GM21526 (cell line): ENCODE measurements around the gene CMIP.

Experiments
- ATAC-seq: cut with Tn5 transposase; IDR thresholded peaks from one replicate; pipeline ENCODE4 v1.9.1; 2021; ENCODE audit warnings: moderate library complexity; ENCODE audit not compliant: unreplicated experiment, low FRiP score

CMIP gene

DNA sequence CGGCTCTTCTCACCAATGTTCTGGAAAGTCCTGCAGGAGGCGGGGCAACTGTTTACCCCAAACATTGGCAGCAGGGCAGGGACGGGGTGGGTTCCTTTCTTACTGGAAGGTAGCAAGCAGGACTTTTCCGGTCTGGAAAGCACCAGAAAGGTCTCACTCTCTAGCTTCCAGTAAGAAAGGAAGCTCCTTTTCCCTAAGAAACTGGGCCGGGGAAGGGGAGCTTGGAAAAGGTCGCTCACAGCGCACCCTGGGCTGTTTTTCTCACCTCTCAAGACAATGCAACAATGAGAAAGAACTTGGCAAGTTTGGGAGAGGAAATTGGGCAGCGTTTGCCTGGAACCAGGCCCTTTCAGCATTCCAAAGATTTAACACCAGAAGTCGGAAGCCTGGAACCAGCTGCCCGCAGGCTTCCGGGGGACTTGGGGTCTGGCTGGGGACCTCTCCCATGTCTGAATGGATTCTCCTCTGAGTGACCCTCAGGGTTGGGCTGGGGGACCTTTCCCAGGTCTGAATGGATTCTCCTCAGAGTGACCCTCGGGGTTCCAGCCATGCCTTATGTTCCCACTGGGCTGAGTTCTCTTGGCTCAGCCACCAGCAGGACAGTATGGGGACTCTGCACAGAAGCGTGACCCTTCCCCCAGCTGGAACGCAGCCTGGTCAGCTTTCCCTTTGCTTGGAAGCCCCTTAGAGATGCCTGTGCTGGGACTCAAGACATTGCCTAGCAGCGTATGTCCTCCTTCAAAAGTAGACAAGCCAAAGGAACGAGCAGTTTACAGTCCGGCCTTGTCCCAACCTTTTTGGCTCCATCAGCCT lies 167.9 kb downstream of the CMIP start:
- ATAC-seq, result no peak

DNA sequence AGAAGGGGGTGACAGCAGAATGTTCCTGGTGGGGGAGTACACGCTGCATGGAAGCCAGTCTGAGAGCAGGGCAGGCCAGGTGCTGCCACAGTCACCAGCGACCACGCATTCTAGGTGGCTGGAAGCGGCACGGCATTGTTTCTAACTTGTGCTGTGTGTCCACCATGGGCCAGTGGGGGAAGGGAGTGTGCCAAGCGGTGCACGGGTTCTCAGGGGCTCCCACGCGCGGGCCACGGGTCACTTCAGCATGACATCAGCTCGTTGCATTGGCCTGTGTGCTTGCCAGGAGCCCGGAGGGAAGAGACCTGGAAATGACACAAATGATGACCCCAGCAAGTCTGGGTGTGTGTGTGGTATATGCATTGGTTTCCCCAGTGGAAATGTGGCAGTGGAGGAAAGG lies 169.6 kb downstream of the CMIP start:
- ATAC-seq, result no peak

DNA sequence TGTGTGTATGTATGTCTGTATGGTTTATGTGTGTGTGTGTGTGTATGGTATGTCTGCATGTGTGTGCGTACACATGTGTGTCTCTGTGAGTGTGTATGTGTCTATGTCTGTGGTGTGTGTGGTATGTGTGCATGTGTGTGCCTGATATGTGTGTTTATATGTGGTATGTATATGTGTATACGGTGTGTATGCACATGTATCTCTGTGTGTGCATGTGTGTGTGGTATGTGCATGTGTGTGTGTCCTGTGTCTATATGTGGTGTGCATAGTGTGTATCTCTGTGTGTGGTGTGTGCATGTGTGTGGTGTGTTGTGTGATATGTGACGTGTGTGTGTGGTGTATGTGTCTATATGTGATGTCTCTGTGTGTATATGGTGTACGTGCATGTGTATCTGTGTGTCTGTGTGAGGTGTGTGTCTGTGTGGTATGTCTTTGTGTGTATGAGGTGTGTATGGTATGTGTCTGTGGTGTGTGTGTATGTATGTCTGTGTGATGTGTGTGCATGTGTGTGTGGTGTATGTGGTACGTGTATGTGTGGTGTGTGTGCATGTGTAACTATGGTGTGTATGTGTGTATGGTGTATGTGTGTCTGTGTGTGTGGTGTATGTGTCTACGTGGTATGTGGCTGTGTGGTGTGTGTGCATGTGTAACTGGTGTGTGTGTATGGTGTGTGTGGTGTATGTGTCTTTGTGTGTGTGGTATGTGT lies 170.2 kb downstream of the CMIP start:
- ATAC-seq, result no peak

DNA sequence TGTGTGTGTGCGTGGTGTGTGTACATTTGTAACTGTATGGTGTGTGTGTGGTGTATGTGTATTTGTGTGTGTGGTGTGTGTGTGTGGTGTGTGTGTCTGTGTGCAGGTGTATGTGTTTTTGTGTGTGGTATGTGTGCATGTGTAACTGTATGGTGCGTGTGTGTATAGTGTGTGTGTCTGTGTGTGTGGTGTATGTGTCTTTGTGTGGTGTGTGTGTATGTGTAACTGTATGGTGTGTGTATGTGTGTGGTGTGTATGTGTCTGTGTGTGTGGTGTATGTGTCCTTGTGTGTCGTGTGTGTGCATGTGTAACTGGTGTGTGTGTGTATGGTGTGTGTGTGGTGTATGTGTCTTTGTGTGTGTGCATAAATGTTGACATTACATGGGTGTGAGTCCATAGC lies 170.8 kb downstream of the CMIP start:
- no peak for ATAC-seq

DNA sequence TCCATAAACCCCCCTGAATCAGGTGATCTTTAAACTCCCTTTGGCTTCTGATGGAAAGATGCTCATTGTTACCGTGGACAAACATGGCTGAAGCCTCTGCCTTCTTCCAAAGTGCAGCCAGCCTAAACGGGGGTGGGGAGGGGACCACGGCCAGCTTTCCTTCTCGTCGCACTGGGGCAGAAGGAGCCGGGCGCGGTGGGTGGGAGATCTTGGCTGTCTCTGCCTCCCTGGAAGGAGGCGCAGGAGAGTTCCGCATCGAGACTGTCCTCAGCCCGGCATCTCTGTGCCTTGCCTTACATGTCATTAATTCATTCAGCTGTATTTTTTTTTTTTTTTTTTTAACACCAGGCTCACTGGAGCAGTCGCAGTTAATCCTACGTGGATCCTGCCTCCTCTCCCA lies 171.2 kb downstream of the CMIP start:
- no peak for ATAC-seq

DNA sequence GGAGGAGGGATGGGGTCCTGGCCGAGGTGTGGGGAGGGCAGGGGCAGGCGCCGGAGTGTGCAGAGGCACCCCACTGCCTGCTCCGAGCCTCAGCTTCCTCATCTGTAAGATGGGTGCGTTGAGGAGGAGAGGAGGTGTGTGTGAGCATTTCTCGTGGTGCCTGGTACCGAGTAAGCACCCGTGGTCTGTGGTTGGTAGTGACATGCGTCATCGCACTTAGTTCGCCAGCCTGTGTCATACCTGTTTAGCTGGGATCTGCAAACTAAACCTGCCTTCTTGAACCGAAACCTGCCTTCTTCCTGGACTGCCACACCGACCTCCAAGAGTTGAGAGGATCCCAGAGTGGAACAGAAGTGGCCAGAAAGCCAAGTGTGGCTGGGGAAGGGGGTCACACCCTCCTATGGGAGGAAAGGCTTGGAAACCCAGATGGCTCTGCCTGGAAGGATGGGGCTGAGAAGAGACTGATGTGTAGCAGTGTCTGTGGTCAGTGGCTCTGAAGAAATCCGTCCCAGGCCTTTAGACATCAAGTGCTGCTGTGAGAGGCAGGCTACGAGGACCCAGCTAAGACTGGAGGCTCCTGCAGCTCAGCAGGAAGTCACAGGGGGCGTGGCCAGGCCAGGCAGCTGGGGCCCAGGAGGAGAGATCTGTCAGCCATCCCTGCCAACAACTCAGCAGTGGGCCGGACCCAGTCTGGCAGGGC lies 171.9 kb downstream of the CMIP start:
- ATAC-seq, result peak; percentile 73

DNA sequence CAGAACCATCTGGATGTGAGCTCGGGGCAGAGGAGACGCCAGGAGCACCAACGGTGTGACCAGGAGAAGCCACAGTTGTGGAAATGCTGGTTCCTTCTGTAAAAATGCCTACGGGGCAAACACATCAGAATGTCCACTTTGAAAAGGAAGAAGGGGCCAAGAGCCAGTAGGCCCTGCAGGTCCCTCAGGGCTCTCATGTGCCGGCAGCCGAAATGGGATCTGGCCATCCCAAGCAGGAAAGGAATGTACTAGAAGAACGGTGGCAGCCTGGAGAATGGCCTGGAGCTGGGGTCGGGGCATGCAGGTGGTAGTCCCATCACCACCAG lies 172.4 kb downstream of the CMIP start:
- no peak for ATAC-seq

DNA sequence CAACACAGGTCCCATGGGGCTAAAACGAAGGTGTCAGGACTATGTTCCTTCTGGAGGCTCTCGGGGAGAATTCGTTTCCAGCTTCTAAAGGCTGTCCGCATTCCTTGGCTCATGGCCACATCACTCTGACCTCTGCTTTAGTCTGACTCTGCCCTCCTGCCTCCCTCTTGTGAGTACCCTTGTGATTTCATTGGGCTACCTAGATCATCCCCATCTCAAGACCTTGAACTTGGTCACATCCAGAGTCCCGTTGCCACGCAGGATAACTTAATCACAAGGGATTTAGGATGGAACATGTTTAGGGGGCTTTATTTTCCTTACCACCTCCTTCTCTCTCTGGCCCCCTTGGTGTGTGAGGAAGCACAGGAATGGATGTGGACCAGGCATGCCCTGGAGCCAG lies 173.6 kb downstream of the CMIP start:
- ATAC-seq, result no peak

DNA sequence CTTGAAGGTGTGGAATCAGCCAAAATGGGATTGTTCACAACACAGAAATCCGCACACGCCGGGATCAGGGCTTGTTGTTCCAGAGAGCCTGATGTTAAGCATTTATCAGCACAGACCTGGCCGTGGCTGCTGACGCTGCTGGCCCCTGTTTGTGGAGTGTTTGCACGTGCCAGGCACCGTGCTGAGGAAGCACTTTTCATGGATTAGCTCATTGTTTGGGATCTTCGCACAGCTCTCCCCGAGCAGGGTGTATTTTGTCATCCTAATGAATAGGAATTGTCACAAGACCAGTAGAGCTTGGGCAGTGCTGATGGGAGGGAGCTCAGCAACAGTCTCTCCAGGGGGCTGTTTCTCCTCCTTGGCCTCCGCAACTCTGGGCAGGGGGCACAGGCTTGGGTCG lies 174.1 kb downstream of the CMIP start:
- ATAC-seq, result no peak

DNA sequence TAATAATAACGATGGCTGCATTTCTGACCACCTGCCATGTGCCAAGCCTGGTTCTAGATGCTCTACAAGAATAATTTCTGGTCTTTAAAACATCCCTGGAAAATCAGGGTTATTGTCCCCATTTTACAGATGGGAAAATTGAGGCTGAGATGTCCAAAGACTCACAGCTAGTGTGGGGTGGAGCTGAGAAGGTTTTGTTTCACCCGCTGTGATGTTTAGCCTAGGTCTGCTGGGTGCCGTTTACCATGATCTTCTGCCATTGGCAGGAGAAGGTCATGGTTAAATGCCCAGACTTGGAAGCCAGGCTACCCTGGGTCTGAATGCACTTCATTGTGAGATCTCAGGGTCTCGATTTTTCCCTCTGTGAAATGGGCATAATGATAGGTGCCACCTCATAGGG lies 175.4 kb downstream of the CMIP start:
- no peak for ATAC-seq

DNA sequence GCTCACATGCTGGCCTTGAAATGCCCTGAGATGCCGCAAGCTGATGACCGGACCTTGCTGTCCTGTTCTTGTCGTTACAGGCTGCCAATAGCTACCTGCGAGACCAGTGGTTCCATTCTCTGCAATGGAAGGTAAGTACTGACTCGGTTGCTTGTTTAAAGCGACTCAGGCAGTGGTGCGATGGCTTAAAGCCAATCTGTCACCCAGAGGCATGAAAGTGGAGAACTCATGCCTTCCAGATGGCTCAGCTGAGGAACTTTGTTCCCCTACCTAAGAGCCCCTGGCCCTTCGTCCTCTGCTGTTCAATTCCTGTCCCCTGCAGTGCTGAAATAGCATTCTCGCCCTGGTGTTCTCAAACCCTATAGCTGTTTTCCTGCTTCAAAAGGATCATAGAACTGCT lies 176.2 kb downstream of the CMIP start:
- no peak for ATAC-seq

DNA sequence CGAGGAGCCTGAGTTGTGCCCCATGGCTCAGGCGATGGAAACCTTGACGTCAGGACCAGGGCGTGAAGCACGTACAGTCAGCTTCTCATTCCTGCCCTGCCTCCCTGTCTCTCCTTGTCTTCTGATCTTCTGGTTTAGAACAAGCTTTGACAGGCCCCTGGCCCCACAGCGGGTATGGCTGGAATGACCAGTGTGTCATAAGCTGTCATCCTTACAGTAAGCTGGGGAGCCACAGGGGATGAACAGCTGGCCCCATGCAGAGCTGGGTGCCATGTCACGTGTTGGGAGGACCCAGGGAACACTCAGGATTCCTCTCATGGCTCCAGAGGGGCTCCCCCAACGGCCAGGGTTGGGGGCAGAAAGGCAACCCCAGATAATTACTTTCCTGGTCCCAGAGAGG lies 176.9 kb downstream of the CMIP start:
- ATAC-seq, result no peak

DNA sequence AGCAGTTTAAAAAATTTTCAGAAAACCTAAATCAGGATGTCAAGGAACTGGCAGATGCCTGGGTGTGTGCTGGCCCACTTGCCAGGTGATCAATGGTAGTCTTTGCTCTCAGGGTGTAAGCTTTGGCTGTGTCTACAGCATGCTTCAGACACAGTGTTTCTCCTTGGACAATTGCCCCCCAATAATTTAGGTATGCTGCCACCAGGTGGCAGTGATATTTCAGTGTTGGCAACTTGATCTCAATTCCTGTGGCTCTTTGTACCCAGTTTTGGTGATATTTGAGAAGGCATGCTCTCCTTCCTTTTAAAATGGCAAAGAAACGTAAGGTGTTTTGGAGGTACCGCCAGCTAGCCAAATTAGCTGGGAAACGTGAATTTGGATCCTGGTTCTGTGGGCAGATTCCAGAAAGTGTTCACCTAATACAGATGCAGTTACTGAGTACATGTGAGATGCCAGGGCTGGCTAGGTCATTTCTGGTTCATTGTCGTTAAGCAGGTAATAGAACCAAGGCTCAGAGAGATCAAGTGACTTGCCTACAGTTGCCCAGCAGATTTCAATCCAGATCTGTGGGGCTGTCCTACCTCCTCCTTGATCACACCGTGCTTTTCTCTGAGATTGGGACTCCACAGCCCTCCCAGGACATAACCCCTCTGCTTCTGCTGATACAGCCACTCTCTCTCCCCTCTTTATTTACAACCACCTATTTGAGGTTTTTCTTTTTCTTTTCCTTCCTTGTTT lies 178.9 kb downstream of the CMIP start:
- ATAC-seq, result no peak

DNA sequence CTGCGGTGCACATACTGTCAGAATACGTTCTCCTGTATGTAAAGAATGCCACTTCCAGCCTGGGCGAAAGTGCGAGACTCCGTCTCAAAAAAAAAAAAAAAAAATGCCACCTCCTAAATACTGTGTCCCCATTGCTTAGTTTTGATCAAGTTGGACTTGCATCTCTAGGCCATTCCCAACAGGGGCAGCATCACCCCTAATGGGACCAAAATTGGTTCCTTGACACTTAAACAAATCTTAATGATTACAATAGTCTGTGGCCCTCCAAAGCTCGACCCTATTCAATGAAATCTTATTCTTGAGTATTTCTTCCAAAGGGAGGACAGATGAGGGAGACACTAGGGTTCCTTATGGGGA lies 179.8 kb downstream of the CMIP start:
- no peak for ATAC-seq

DNA sequence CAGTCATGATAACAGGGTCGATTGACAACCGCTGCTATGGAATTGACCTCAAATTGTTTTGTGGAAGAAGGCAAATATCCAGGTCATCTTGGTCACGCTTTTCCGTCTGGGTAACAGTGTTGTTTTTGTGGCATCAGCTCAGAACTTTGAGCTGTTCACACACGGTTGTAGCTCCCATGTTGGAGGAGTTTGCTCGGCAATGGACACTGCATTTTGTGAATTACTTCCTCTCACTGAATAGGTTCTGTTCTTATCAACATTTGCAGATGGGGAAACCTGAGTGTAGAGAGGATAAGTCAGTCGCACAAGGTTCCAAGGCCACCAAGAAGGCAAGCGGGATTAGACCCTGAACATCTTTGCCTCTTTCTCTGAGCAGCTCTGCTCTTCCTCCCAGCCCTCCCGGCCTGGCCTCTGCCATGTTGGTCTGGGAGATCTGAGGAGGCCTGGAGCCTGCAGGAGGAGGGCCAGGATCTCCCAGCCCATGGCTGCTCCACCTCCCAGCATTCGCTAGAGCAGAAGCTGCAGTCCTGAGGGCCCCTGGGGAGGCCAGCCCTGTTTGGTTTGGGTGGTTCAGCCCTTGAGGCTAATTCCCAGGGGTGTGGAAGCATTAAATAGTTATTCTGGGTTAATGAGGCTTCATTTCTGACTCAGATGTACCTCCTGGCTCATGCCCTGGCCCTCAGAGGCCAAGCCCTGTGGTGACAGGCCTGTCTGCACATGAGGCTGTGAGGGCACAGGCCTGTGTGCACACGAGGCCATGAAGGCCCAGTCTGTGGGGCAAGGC lies 180.3 kb downstream of the CMIP start:
- no peak for ATAC-seq

DNA sequence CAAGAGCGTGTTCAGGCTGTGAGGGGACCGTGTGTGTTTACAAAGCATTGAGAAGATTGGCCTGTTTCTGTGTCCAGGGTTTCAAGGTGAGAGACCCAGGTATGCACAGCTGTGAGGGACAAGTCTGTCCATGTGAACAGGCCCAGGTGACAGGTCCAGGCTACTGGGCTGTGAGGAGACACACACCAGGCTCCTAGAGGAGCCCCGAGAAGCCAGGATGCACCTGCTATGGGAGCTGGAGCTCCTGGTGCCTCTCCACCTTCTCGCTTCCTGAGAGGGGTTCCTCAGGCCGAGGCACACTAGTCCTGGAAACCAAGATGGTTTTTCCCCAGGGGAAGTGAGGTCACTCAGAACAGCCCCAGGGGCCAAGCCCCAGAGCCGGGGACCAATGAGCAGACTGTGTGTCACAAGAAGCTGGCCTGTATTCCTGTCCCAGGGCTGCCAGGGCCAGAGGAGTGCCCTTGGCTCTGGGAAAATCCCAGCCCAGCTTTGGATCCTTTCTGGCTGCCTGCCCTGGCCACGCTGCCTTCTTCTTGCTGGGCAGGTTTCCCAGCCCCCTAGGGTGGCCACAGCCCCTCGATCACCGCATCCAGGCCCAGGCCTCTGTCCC lies 181.0 kb downstream of the CMIP start:
- no peak for ATAC-seq

DNA sequence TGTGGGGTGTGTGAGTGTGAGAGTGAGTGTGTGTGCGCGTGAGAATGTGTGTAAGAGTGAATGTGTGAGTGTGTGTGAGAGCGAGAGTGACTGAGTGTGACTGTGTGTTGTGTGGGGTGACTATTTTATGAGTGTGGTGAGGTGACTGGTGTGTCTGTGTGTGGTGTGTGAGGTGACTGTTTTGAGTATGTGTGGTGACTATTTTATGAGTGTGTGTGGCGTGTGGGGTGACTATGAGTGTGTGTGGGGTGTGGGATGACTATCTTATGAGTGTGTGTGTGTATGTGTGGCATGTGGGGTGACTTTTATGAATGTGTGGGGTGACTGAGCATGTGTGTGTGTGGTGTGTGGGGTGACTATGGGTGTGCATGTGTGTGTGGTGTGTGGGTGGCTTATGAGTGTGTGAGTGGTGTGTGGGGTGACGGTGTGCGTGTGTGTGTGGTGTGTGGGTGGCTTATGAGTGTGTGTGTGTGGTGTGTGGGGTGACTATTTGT lies 181.6 kb downstream of the CMIP start:
- ATAC-seq, result no peak

DNA sequence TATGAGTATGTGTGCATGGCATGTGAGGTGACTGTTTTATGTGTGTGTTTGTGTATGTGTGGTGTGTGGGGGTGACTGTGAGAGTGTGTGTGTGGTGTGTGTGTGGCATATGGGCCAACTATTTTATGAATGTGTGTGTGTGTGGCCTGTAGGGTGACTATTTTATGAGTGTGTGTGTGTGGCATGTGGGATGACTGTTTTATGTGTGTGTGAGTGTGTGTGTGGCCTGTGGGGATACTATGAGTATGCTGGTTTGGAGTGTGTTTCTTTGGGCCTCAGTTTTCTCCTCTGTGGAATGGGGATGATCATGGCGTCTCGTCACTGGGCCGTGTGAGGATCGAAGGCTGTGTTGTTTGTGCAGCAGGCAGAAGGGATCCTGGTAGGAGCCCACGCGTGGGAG lies 182.4 kb downstream of the CMIP start:
- no peak for ATAC-seq

DNA sequence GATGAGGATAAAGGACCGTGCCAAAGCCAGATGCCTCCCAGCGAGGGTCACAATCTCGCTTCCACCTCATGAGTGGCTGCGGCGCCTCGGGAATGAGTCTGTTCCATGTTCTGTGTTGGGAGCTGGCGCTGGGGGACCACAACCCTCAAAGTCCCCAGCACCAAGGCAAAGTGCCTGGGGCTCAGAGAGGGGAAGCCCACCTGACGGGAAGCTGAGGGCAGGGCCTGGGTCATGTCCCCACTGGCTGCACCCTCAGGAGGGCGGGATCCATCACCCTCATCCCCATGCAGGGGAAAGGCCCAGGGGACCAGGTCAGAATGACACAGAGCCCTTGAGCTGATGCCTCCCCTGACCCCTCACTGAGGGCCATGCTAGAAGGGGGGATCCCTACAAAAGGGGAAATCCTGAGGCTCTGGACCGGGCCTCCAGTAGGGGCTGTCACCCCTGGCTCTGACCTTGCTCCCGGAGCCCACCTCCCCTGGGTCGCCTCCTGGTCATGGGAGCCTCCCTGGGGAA lies 183.2 kb downstream of the CMIP start:
- no peak for ATAC-seq
